ENCODE data around the gene DNAI2.
A peak's percentile ranks its signal among the peaks of the same experiment; 100 is the strongest.
"Not testable (repeated sequence)": the region's sequence is repeated elsewhere in the genome, so short reads cannot be mapped to it uniquely, and the experiment has no call there.

Gene DNAI2

DNA sequence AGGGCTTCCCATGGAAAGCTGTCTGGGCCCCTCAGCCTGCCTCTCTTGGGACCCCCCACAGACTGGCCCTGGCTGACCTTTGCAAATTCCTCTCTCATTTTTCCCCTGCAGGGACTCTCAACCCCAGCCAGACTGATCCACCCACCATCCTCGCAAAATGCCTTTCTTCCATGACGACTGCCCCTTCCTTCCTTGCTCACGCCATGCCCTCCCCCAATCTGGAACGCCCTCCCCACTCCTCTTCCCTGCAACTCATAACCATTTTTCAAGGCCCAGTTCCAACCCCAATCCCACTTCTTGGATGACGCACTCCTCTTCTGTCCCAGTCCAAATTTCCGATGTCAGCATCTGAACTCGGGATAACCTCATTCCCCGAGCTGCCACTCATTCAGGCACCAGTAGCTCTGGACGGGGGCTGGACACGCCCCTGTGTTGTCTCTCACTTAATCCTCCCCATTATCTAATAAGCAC, 1.3 kb upstream of the DNAI2 start:
- no peak for DNase-seq (ENCODE audit: low read depth, low spot score)
- no peak overlapping the region for H3K27ac ChIP-seq

GRCh38 chr17:74274709-74275340, 791 bp downstream of the DNAI2 start:
- no peak overlapping the region for H3K27ac ChIP-seq

GRCh38 chr17:74276051-74276476, 2.0 kb downstream of the DNAI2 start:
- no peak for DNase-seq (ENCODE audit: low read depth, low spot score)
- no peak overlapping the region for H3K27ac ChIP-seq

More at GRCh38 chr17:74274709-74275340, 791 bp downstream of the DNAI2 start:
- DNase-seq (ENCODE audit: low read depth, low spot score): no peak

- H3K27ac ChIP-seq: no peak overlapping the region
- no peak for DNase-seq (ENCODE audit: low read depth, low spot score)
Measured at GRCh38 chr17:74276541-74277009, 2.5 kb downstream of the DNAI2 start.

DNA sequence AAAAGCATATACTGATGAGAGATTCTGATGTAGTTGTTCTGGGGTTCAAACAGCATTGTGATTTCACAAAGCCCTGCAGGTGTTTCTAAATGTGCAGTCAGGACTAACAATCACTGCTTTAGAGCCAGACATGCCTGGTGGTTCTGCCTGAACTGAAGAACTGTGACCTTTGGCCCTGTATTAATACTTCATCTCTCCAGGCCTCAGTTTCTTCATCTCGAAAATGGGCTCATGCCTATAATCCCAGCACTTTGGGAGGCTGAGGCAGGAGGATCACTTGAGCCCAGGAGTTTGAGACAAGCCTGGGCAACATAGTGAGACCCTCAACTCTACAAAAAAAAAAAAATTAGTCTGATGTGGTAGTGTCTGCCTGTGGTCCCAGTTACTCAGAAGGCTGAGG, 3.9 kb downstream of the DNAI2 start:
- DNase-seq (ENCODE audit: low read depth, low spot score): no peak
- no peak overlapping the region for H3K27ac ChIP-seq

DNA sequence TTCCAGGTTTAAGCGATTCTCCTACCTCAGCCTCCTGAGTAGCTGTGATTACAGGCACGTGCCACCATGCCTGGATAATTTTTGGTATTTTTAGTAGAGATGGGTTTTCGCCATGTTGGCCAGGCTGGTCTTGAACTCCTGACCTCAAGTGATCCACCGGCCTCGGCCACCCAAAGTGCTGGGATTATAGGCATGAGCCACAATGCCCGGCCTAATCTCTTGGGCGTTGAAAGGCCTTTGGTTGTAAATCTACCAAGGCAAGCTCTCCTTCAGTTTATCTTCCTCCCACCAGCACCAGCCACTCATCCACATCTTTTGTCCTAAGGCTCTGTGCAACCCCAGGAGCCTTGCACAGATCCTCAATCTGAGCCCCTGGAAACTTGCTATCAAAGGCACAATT, 5.6 kb downstream of the DNAI2 start:
- not testable (repeated sequence) for DNase-seq (ENCODE audit: low read depth, low spot score); H3K27ac ChIP-seq

DNA sequence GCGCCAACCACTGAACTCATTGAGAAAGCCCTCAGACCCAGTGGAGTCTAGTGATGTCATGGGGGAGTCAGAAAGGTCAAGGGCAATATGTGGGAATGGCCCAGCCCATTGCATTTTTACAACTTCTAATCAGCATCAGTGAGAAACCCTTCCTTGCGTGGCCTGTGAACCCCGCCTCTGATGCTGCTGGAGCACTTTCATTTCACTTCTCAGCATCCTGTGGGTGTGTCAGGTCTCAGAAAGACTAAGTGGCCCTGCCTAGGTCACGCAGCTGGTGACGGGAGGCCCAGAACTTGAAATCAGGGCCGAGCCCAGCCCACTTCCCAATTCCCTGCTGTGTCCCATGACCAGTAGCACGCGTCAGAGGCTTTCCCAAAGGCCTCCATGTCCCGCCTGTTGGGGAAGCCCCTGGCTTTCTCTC, 6.1 kb downstream of the DNAI2 start:
- no peak overlapping the region for H3K27ac ChIP-seq
- no peak for DNase-seq (ENCODE audit: low read depth, low spot score)

GRCh38 chr17:74281799-74282198, 7.8 kb downstream of the DNAI2 start:
- H3K27ac ChIP-seq: no peak overlapping the region
- no peak for DNase-seq (ENCODE audit: low read depth, low spot score)

DNA sequence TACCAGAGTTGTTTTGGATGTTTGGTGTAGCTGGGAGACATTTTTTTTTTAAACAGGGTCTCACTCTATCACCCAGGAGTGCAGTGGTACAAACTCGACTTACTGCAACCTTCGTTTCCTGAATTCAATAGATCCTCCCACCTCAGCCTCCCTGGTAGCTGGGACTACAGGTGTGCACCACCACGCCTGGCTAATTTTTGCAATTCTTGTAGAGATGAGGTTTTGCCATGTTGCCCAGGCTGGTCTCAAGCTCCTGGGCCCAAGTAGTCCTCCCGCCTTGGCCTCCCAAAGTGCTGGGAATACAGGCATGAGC, 8.2 kb downstream of the DNAI2 start:
- DNase-seq (ENCODE audit: low read depth, low spot score): not testable (repeated sequence)
- peak overlapping the region; percentile 33 for H3K27ac ChIP-seq

- H3K27ac ChIP-seq: peak overlapping the region; percentile 33
- peak; percentile 68 for DNase-seq (ENCODE audit: low read depth, low spot score)
Measured at GRCh38 chr17:74282587-74283370, 8.7 kb downstream of the DNAI2 start.

DNA sequence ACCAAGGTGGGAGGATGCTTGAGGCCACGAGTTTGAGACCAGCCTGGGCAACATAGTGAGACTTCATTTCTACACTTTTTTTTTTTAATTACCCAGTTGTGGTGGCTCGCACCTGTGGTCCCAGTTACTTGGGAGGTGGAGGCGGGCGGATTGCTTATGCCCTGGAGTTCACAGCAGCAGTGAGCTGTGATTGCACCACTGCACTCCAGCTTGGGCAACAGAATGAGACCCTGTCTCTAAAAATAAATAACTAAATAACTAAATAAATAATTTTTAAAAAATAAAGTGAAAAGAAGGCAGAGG, 9.3 kb downstream of the DNAI2 start:
- no peak for DNase-seq (ENCODE audit: low read depth, low spot score)
- H3K27ac ChIP-seq: peak overlapping the region; percentile 33

GRCh38 chr17:74287031-74287602, 13.1 kb downstream of the DNAI2 start:
- DNase-seq (ENCODE audit: low read depth, low spot score): no peak
- H3K27ac ChIP-seq: no peak overlapping the region

GRCh38 chr17:74288785-74289184, 14.8 kb downstream of the DNAI2 start:
- no peak for DNase-seq (ENCODE audit: low read depth, low spot score)
- H3K27ac ChIP-seq: no peak overlapping the region

DNA sequence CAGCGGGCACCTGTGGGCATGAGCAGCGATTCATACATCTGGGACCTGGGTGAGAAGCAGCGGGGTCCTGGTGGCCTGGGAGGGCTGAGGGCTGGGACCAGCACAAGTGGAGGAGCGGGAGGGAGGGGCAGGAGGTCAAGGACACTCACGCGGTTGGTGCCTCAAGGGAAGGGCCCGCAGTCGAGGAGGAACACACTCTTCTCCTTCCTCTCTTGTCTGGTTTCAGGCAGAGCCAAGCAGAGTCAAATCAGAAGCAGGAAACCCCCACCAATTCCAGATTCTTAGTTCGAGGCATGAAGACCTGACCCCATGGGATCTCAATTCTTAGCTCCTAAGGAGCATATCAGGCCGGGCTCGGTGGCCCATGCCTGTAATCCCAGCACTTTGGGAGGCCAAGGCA, 15.7 kb downstream of the DNAI2 start:
- DNase-seq (ENCODE audit: low read depth, low spot score): no peak
- no peak overlapping the region for H3K27ac ChIP-seq

- DNase-seq (ENCODE audit: low read depth, low spot score): no peak
- H3K27ac ChIP-seq: no peak overlapping the region
Measured at GRCh38 chr17:74290340-74290739, 16.3 kb downstream of the DNAI2 start.

DNA sequence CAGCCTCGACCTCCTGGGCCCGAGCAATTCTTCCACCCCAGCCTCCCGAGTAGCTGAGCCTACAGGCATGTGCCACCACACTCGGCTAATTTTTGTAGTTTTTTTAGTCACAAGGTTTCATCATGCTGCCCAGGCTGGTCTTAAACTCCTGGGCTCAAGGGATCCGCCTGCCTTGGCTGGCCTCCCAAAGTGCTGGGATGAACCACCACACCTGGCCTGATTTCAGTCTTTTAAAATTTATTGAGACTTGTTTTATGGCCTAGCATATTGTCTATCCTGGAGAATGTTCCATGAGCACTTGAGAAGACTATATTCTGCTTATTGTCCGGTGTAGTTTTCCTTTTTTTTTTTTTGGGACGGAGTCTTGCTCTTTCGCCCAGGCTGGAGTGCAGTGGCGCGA, 18.5 kb downstream of the DNAI2 start:
- no peak overlapping the region for H3K27ac ChIP-seq
- DNase-seq (ENCODE audit: low read depth, low spot score): no peak

DNA sequence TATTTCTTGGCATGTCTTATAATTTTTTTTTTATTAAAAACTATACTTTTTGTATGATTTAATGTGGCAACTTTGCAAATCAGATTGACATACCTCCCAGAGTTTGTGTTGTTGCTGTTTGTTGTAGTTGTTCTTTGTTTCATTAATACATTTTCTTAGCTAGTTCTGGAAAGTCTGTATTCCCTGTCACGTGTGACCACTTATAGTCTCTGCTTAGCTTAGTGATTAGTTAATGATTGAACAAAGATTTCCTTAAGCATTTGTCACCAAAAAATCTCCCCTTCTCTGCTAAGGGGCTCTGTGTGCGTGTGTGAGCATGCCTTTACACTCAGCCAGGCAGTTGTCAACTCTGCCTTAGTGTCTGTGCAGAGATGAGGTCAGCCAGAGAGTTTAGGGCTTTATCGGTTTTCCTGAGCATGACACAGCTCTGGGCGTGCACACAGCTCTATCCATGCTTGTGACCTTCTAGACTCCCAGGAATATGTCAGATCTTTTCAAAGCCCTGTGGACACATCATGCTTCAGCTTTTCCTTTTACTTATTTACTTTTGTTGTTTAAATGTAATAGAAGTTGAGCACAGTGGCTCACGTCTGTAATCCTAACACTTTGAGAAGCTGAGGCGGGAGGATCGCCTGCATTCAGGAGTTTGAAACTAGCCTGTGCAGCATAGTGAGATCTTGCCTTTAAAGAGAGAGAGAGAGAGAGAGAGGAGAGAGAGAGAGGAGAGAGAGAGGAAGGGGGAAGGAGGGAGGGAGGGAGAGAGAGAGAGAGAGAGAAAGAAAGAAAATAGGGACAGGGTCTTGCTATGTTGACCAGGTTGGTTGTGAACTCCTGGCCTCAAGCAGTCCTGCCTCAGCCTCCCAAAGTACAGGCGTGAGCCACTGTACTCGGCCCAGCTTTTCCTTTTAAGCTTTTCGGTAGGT, 21.9 kb downstream of the DNAI2 start:
- peak overlapping the region; percentile 30 for H3K27ac ChIP-seq
- DNase-seq (ENCODE audit: low read depth, low spot score): peak; percentile 45

DNA sequence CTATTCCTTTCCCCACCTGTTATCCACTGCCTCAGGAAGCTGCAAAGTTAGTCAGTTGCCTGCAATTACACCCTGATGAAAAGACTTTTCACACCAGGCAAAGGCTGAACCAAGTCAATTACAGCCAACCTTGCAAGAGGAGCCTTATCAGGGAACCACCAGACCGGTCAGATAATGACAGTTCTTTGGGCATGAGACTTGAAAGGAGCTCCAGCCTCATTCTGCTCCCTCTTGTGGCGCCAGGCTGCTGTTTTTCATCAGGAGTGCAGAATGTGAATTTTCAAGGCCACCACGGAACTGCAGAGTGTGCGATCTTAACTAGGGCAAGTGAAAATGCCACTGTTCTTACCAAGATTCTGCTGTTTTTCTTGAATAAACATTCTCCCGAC, 22.5 kb downstream of the DNAI2 start:
- no peak for DNase-seq (ENCODE audit: low read depth, low spot score)
- peak overlapping the region; percentile 30 for H3K27ac ChIP-seq

GRCh38 chr17:74297941-74298340, 23.9 kb downstream of the DNAI2 start:
- no peak for DNase-seq (ENCODE audit: low read depth, low spot score)
- peak overlapping the region; percentile 63 for H3K27ac ChIP-seq

- no peak for DNase-seq (ENCODE audit: low read depth, low spot score)
Measured at GRCh38 chr17:74298778-74299177, 24.7 kb downstream of the DNAI2 start.

More at GRCh38 chr17:74298778-74299177, 24.7 kb downstream of the DNAI2 start:
- H3K27ac ChIP-seq: no peak overlapping the region

All from epithelial cell of prostate (primary cell).